Smooth muscle cell (in vitro differentiated cells): Measurements from ENCODE around the gene HGFAC. TPM values are rescaled to one million over a fixed set of nuclear protein-coding genes. Genes with fewer than 3 reads are reported as not detected.

Experiments
- DNase-seq: peaks from one replicate; lab custom pipeline; 2025; ENCODE audit not compliant: unreplicated experiment; lab: John Stamatoyannopoulos, UW
- H2AFZ ChIP-seq: fragments of 200-600 bp; sonication (generic); 2 replicates; pipeline ENCODE4 v1.6.0; 2016; ENCODE audit warnings: antibody characterized with exemption, low read depth, mild to moderate bottlenecking
- H3F3A ChIP-seq: fragments of 200-600 bp; sonication (generic); 2 replicates; pipeline ENCODE4 v1.6.0; 2017; ENCODE audit warnings: antibody characterized with exemption, low read depth
- H3K27ac ChIP-seq: fragments of 200-600 bp; sonication (generic); 2 replicates; pipeline ENCODE4 v1.5.1; 2016; ENCODE audit warnings: low read depth, mild to moderate bottlenecking
- H3K27me3 ChIP-seq: fragments of 200-600 bp; sonication (generic); 2 replicates; pipeline ENCODE4 v1.6.1; 2016; ENCODE audit warnings: low read depth, mild to moderate bottlenecking
- H3K36me3 ChIP-seq: fragments of 200-600 bp; sonication (generic); 2 replicates; pipeline ENCODE4 v1.5.1; 2016; ENCODE audit warnings: low read depth
- H3K4me1 ChIP-seq: fragments of 200-600 bp; sonication (generic); 2 replicates; pipeline ENCODE4 v1.5.1; 2016; ENCODE audit warnings: low read depth
- H3K4me2 ChIP-seq: fragments of 200-600 bp; sonication (generic); 2 replicates; pipeline ENCODE4 v1.6.0; 2016; ENCODE audit warnings: mild to moderate bottlenecking
- H3K4me3 ChIP-seq: fragments of 200-600 bp; sonication (generic); 2 replicates; pipeline ENCODE4 v1.5.1; 2016; ENCODE audit warnings: mild to moderate bottlenecking
- H3K79me2 ChIP-seq: fragments of 200-600 bp; sonication (generic); 2 replicates; pipeline ENCODE4 v1.6.0; 2016; ENCODE audit warnings: low read depth, mild to moderate bottlenecking
- H3K9ac ChIP-seq: fragments of 200-600 bp; sonication (generic); 2 replicates; pipeline ENCODE4 v1.6.0; 2016; ENCODE audit warnings: low read depth
- H3K9me3 ChIP-seq: fragments of 200-600 bp; sonication (generic); replicated peaks from 2 replicates; pipeline ENCODE4 v1.5.1; 2016; ENCODE audit warnings: low read depth
- H4K20me1 ChIP-seq: fragments of 200-600 bp; sonication (generic); 2 replicates; pipeline ENCODE4 v1.6.0; 2016; ENCODE audit warnings: low read depth
- CTCF ChIP-seq: fragments of 200-600 bp; sonication (generic); IDR thresholded peaks from 2 replicates; pipeline ENCODE4 v1.5.1; 2017; ENCODE audit warnings: borderline replicate concordance, mild to moderate bottlenecking, antibody characterized with exemption; ENCODE audit not compliant: insufficient read depth, poor library complexity, severe bottlenecking
- WGBS: methylation state at CpG from one replicate; pipeline ENCODE4 v1.1.7; 2016; ENCODE audit warnings: low lambda C conversion rate; 5-methylcytosine and 5-hydroxymethylcytosine counted together
- polyA plus RNA-seq: library from polyadenylated mRNA; unstranded; fragments of >200 nt; fragmentation: Nextera tagmentation; extraction: Ambion mirVana; gene quantifications from 2 replicates; pipeline ENCODE4 v1.2.1, GENCODE V29; 2016
- total RNA-seq: library from RNA; depleted of rRNA; stranded (reverse); fragments of >200 nt; gene quantifications from 2 replicates; pipeline ENCODE4 v1.2.3, GENCODE V29; 2014

HGFAC gene
- total and polyA plus RNA-seq, 2 experiments from 2014 or later: 0.58 TPM; not detected in 1

- Histone ChIP-seq H3K4me2 (no peak overlapping the region), H3K36me3 (no peaks in the 10 kb centered on the region), H3K4me3 (no peak overlapping the region), H3K79me2 (no peaks in the 10 kb centered on the region), H2AFZ (no peak overlapping the region), H3K27me3 (no peaks in the 10 kb centered on the region), H3K9me3 (no peaks in the 10 kb centered on the region), H3K27ac (no peak overlapping the region), H3K4me1 (no peaks in the 10 kb centered on the region), H4K20me1 (no peaks in the 10 kb centered on the region), H3K9ac (no peak overlapping the region), H3F3A (no peaks in the 10 kb centered on the region)
- WGBS: 96% methylated on average over 4 of the region's 4 CpGs
- TF ChIP-seq CTCF: no peak
- DNase-seq: no peak
Observed at GRCh38 chr4:3435686-3435956, 6.1 kb upstream of the HGFAC start.

- Histone ChIP-seq H3K27ac (peak overlapping the region; percentile 48), H3K79me2 (no peaks in the 10 kb centered on the region), H3K9ac (no peak overlapping the region)
Observed at GRCh38 chr4:3436048-3436797, 5.5 kb upstream of the HGFAC start.

GRCh38 chr4:3436798-3437581 lies 4.8 kb upstream of the HGFAC start:
- H3K9ac ChIP-seq: no peak overlapping the region
- no peaks in the 10 kb centered on the region for H4K20me1 ChIP-seq
- no peak for TF ChIP-seq CTCF
- H3K4me1 ChIP-seq: no peaks in the 10 kb centered on the region
- no peak overlapping the region for H3K4me3 ChIP-seq
- H3K9me3 ChIP-seq: no peaks in the 10 kb centered on the region
- no peaks in the 10 kb centered on the region for H3F3A ChIP-seq
- H3K4me2 ChIP-seq: peak overlapping the region; percentile 35
- H3K27ac ChIP-seq: peak overlapping the region; percentile 48
- H3K36me3 ChIP-seq: no peaks in the 10 kb centered on the region
- no peak for DNase-seq
- WGBS: 86% methylated on average over 19 of the region's 19 CpGs
- no peaks in the 10 kb centered on the region for H3K27me3 ChIP-seq
- H2AFZ ChIP-seq: no peak overlapping the region
- no peaks in the 10 kb centered on the region for H3K79me2 ChIP-seq

More at GRCh38 chr4:3436048-3436797, 5.5 kb upstream of the HGFAC start:
- Histone ChIP-seq H3K9me3 (no peaks in the 10 kb centered on the region), H3K4me2 (peak overlapping the region; percentile 35), H2AFZ (no peak overlapping the region), H3K36me3 (no peaks in the 10 kb centered on the region), H4K20me1 (no peaks in the 10 kb centered on the region), H3K27me3 (no peaks in the 10 kb centered on the region), H3K4me3 (no peak overlapping the region), H3F3A (no peaks in the 10 kb centered on the region), H3K4me1 (no peaks in the 10 kb centered on the region)
- DNase-seq: no peak
- TF ChIP-seq CTCF: no peak
- 93% methylated on average over 16 of the region's 22 CpGs for WGBS
